HL-60 (cell line): ENCODE measurements around the gene TTLL8.

Source experiments
- CTCF ChIP-seq: IDR thresholded peaks from one replicate; pipeline ENCODE4 v1.5.1; 2011; ENCODE audit warnings: low read length, control low read depth, inconsistent platforms; ENCODE audit not compliant: insufficient read depth
- GABPA ChIP-seq: IDR thresholded peaks from 2 replicates; pipeline ENCODE4 v1.6.1; 2012; ENCODE audit warnings: low read depth
- POLR2AphosphoS5 ChIP-seq: IDR thresholded peaks from 2 replicates; pipeline ENCODE4 v1.6.1; 2012; ENCODE audit warnings: low read depth

- no peak for TF ChIP-seq GABPA
- TF ChIP-seq CTCF, result no peak
- TF ChIP-seq POLR2AphosphoS5, result no peak
Measured at GRCh38 chr22:49999946-50000586, 58.0 kb downstream of the TTLL8 start.
